Renal cortical epithelial cell (primary cell): Measurements from ENCODE around the gene MRTFB. TPM values are rescaled to one million over a fixed set of nuclear protein-coding genes. Genes with fewer than 3 reads are reported as not detected.
A peak's percentile ranks its signal among the peaks of the same experiment; 100 is the strongest.

Source experiments
- DNase-seq: peaks from one replicate; pipeline ENCODE4 v3.0.0-alpha.2; 2011; ENCODE audit warnings: low read depth
- total RNA-seq: library from RNA; depleted of rRNA; stranded (reverse); fragments of >200 nt; gene quantifications from 2 replicates; pipeline ENCODE4 v1.2.3, GENCODE V29; 2014

The MRTFB gene
- total RNA-seq, 1 donor from 2014 or later = 21.9 TPM

- DNase-seq = no peak
Measured at GRCh38 chr16:14062261-14062660, 8.9 kb upstream of the MRTFB start.

- no peak for DNase-seq
Measured at GRCh38 chr16:14063618-14064581, 7.2 kb upstream of the MRTFB start.

DNA sequence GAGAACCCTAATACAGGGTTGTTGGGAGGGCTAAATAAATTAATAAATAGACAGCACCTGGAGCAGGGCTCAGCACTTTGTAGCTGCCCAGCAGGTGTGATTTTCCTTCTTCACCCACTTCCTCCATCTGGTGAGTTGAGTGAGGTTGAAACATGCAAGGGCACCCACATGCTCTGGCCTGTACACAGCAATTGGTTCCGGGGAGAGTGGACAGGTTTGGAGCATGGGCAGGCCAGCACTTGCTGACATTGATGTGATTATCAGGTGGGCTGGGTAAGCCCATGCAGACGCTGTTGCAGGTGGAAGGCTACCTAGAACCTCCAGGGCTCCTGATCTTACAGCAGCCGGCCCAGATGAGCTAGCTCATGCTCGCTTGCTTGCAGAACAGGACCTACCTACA lies 1.3 kb upstream of the MRTFB start:
- DNase-seq = no peak

- no peak for DNase-seq
Measured at GRCh38 chr16:14070555-14070876, 603 bp upstream of the MRTFB start.

- DNase-seq = no peak
Measured at GRCh38 chr16:14071576-14072271, 605 bp downstream of the MRTFB start.

DNA sequence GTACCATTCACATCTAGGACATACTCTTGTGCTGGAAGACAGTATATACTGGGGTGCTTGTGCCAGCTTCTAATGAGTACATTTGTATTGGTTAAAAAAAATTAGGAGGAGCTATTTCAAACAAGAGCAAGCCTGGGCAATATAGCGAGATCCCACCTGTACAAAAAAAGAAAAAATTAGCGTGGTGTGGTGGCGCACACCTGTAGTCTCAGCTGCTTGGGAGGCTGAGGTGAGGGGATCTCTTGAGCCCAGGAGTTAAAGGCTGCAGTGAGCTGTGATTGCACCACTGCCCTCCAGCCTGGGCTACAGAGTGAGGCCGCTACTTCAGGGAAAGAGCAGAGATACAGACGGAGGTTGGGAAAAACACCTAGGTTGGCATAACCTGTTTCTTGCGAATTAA lies 1.2 kb downstream of the MRTFB start:
- no peak for DNase-seq

DNA sequence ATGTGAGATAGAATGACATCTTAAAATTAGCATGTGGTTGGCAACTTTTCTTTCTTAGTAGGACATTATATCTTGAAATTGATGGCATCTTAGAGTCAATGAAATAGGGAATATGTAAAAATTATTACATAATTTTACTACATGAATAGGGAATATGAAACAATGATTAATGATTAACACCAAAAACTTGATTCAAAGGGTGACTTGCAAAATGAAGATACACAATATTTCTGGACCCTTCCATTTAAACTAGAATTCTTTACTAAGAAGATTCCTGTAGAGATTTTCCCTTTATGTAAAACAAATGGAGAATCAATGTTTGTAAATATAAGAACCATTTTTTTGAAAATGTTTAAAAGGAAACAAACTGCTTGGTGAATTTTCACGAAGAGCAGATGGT lies 3.4 kb downstream of the MRTFB start:
- DNase-seq = no peak

DNA sequence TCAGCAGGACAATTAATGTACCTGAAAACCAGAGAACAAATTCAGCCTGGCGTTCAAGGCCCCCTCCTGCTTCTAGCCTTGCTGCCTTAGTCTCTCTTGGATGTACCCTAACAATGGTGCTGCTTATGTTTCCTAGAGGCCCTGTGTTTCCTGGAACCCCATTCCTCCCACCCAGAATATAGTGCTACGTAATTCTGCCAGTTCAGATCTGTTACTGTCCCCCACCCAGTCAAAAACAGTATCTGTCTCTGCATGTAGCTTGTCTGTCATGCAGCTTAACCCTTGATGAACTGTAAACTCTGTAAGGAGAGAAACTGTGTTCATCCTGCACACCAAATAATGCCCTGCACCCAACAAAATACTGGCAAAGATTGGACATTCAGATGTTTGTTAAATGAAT lies 6.8 kb downstream of the MRTFB start:
- no peak for DNase-seq

GRCh38 chr16:14086477-14086876 lies 15.4 kb downstream of the MRTFB start:
- no peak for DNase-seq

- DNase-seq = no peak
Measured at GRCh38 chr16:14087181-14087580, 16.1 kb downstream of the MRTFB start.

- DNase-seq = no peak
Measured at GRCh38 chr16:14087590-14088154, 16.6 kb downstream of the MRTFB start.

DNA sequence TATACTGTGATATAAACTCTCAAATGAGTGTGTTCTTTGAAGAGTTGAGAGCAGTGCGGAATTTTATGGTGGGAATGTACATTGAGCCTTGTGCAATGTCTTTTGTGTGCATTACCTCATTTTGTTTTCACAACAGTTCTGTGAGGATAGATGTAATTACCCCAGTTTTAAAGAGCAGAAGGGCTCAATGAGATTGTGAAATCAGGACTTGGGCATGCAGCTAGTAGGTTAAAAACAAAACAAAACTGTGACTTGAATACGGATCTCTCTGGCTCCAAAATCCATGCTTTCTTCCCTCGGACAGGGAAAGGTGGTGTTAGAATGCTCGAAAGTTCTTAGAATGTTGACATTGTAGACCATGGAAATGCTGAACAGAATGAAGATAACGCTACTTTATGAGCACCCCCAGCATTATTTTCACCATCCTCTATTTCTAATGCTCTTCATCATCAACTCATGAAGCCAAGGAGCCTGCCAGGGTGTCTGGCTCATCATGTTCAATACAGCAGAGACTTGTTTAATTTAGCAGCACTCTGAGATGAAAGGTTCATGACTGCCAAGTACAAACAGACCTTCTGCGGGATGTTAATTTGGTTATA lies 17.1 kb downstream of the MRTFB start:
- peak; percentile 29 for DNase-seq

DNA sequence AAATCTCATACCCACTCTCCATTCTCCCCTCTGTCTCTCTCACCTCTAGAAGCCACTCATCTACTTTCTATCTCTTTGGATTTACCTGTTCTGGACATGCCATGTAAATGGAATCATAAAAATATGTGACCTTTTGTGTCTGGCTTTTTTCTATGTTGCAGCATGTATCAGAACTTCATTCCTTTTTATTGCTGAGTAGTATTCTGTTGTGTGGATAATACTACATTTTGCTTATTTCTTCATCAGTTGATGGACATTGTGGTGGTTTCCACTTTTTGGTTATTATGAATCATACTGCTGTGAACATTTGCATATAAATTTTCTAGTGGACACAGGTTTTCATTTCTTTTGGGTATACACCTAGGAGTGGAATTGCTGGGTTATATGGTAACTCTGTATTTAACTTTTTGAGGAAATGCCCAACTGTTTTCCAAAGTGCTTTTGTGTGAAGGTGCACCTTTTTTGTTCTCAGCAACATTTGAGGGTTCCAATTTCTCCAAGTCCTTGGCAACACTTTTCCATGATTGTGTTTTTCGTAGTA lies 18.2 kb downstream of the MRTFB start:
- DNase-seq = no peak

DNA sequence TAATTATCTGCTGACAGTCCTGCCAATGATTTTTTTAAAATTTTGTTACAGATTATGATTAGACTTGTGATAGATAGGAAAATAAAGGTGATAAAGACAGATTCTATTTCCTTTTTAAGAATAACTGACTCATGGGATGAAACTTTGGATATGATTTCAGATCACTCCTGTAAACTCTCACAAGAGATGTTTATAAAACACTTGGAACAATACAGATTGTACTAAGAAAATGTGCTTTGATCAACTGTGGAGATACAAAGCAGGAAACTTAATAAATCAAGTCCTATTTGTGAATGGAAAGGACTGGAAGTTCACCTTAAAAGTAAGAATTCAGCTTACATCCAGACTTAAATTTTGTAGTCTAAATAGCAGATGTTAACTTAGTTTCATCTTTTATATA lies 21.4 kb downstream of the MRTFB start:
- no peak for DNase-seq

DNA sequence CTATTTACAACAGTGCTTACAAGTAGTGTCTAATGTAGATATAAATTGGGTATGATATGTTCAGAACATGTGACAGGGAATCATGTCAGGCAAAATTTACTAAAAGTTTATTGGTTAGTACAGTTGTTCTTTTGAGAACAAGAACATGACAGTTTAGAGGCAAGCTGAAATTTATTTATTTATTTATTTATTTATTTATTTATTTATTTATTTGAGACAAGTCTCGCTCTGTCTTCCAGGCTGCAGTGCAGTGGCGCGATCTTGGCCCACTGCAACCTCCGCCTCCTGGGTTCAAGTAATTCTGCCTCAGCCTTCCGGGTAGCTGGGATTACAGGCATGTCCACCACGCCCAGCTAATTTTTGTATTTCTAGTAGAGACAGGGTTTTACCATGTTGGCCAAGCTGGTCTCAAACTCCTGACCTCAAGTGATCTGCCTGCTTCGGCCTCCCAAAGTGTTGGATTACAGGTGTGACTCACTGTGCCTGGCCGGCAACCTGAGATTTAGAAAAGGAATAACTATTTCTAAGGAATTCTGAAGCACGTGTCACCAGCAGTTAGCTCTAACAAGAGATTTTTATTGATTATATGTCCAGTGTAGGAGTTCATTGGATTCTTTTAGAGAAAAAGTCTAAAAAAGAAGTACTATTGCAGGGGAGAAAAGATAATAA lies 24.9 kb downstream of the MRTFB start:
- peak; percentile 65 for DNase-seq

DNA sequence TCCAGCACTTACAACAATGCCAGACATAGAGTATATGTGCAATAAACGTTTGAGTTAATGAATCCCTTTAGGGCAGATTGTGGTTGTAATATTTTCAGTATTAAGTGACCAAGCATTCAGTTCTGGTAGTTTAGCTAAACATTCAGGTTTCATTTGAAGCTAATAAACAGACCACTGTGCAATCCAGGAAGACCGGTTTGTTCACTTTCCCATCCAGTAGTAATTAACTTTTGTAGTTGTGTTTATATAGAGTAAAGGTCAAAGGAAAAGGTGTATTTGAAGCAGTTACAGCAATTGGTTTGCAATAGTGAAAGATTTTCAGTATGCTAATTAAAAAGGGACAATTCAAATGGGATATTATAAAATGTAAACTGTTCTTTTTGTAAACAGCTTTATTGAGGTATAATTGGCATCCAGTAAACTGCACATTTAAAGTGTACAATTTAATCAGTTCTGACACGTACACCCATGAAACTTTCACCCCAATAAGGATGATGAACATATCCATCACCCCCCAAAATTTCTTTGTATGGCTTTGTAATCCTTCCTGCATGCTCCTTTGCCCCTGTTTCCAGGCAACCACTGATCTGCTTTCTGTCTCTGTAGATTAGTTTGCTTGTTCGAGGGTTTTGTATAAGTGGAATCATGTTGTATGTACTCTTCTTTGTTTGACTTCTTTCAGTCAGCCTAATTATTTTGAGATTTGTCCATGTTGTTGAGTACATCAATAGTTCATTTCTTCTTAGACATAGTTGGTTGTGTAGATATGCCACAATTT lies 26.3 kb downstream of the MRTFB start:
- peak; percentile 90 for DNase-seq

DNA sequence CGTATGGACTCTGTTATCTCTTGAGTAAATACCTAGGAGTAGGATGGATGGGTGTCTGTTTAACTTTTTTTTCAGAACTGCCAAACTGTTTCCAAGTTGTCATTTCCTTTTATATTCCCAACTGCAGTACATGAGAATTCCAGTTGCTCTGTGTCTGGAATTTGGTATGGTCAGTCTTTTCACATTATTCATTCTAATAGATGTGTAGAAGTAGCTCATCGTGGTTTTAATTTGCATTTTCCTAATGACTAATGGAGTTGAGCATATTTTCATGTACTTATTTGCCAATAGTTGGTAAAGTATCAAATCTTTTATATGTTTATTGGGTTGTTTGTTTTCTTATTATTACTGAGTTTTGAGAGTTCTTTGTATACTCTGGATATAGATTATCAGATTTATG lies 27.0 kb downstream of the MRTFB start:
- peak; percentile 38 for DNase-seq

DNA sequence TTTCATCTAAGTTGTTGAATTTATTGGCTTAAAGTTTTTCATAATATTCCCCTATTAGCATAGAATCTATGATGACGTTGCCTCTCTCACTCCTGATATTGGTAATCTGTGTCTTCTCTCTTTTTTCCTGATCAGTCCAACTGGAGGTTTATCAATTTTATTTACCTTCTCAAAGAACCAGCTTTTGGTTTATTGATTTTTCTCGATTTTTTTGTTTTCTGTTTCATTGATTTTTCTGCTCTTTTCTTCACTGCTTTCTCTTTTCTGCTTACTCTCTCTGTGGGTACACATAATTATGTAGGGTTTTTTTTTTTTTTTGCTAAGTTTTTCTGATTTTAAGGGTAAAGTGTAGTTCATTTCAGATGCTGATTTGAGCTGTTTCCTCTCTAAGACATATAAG lies 29.7 kb downstream of the MRTFB start:
- no peak for DNase-seq

DNA sequence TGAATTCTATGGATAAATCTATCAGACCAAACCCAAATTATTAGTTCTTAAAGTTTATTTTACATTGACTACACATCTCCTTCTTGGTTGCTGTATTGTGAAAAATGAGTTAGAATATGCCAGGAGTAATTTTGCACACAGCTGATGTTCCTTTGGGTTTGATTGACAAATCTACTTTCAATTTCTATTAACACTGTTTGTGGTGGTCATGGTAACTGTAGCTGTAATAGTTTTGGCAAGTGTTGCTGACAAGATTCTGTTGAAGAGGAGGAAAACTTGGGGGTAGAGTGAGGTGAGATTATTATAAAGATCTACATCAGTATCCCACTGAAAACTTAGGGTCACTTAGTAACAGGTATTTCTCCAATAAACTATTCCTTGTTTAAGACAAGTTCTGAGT lies 30.3 kb downstream of the MRTFB start:
- no peak for DNase-seq

DNA sequence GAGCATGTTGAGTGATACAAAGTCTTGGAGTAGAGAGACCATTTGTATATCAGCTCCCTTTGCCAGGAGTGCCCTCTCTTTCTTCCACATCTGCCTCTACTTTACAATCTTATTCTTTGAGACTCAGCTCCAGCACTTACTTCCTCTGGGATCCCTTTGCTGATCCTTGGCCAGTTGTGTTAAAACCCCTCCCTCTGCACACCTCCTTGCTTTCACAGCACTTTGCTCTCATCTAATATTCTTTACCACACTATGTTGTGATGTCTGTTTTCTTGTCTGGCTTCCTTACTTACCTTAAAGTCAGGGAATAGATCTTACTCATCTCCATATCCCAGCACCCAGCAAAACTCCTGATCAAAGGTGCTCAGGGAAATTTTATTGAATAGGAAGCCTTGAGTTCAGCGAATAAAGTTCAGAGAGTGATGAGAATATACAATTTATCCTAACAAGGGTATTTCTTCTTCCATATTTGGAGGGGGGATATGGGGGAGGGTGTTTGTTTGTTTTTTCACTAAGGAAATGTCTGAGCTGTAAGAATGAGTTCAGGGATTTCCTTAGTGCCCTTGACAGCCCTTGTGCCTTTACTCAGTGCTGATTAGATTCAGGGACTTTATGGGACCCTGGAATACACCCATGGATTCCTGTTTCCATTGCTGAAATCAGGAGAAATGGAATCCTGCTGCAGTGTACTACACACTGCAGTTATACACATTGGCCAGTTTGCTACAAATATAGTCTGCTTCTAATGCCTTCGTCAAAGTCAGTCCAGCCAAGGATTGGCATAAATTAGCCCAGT lies 32.0 kb downstream of the MRTFB start:
- DNase-seq = no peak
